EL (cell line): ENCODE data around the gene SCML1.
"Not testable (repeated sequence)": the region's sequence is repeated elsewhere in the genome, so short reads cannot be mapped to it uniquely, and the experiment has no call there.

ENCODE experiments used
- DNase-seq: peaks from one replicate; pipeline ENCODE4 v3.0.0-alpha.2; 2016

The SCML1 gene

DNA sequence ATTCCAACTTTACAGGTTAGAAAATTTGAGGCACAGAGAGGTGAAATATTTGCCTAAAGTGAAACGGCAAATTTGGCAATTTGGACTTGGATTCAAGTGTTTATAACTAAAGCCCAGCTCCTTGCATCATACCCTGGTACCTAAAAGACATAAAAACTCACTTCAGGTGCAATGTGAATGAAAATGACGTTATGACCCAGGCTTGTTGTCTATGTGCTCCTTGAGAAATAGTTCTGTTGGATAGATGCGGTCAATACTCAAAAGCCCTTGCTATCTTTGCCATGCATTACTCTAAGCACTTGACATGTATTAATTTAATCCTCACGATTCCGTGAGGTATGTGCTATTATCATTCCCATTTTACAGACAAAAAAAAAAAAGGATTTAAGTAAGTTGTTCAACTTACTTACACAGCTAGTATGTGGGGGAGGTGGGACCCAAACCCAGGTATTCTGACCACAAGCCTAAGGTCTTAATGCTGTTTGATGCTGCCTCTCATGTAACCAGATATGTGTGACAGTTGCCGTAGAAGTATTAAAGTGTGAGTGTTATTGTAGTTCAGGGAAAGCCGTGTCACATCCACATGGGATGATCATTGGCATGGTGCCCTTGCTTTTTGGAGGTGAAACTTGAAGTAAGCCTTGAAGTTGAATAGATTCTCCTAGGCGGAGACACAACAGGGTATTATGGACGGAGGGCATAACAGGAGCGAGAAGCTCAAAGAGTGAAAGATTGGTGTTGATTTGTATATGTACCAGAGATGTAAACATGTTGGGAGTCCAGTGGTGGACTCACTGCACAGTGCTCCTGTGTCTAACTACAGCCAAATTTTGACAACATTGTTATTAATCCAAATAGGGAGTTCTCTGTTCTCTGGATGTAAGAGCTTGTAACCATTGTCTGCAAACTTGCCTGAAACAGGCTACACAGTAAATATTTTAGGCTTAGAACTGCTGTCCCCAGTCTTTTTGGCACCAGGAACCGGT lies 3.1 kb downstream of the SCML1 start:
- no peak for DNase-seq

DNA sequence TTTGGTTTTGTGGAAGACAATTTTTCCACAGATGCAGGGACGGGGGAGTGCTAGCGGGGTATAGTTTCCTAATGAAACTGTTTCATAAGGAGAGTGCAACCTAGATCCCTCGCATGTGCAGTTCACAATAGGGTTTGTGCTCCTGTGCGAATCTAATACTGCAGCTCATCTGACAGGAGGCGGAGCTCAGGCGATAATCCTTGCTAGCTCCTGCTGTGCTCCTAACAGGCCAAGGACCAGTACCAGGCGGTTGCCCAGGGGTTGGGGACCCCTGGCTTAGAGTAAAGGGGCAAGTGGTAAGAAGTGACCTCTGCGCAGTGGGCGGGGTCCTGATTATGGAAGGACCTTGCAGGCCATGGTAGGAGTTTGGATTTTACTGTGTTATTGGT lies 3.8 kb downstream of the SCML1 start:
- DNase-seq, result no peak

DNA sequence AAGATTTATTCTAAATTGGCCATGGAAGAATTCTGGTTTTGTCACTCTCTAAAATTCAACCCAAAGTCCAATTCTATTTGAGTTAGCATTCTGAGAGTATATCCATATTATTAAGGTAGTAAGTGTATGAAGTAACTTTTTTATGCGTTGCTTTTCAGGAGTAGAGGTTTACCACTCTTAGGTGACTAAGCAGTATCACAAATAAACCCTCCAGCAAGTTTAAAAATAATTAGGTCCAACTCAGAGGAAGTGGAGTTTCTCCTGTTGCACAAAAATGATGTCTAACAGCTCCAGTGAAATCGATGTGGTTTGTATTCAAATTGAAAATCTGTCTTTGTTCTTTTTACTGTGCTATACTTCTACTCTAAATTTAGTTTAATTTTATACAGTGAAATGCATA lies 6.6 kb downstream of the SCML1 start:
- no peak for DNase-seq

DNA sequence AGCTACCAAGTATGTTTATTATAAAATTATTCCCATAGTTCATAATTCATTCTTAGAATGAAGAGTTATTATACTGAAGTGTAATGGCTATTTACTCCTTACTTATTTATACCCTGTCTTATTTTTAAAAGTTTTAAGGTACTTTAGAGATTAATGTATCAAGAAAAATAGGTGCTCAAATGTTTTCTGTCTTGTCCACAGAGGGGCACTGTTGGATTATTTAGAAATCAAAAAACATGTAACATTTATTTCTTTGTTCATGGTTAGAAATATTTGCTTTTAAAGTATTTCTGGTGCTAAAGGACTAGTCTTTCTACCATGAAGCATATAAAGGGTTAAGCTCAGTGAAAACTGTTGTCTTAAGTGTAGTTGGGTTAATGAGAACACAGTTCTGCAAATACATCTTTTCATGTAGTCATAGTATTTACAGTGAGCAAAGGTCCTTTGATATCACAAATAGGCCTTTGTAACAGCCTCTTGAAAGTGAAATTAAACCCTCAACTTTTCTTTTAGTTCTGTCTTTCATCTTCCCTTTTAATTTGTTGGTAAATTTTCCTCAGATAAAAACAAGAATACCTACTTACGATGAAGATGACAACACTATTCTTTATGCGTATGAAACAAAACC lies 7.7 kb downstream of the SCML1 start:
- no peak for DNase-seq

DNA sequence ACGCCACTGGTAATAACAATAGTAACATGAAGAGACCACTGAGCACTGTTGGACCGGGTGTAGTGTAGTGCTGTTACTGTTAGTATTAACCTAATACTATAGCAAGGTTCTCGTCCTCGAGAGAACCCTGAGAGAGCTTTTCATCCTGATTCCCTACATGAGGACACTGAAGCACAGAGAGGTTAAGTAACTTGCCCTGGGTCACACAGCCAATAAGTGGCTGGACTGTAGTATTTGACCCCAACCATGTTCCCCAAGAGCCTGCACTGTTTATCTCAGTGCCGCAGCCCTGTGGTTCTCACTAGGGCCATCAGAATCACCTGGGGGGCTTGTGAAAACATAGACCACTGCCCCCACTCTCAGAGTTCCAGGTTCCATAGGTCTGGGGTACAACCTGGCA lies 10.4 kb downstream of the SCML1 start:
- no peak for DNase-seq

DNA sequence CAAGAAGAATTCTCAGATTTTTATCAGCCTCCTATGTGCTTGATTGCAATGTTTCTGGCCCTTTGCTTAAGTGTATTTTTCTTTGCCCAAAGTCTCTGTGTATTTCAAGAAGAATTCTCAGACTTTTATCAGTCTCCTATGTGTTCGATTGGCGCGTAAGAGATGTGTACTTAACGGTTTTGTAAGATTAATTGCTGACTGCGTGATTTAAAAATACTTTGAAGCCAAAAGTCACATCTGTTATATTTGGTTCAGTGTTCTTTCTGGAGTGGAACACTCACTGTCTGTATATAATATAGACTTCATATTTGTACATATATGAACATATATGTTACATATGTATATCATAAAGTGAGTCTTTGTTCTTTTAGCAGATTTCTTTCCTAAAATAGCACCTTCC lies 11.4 kb downstream of the SCML1 start:
- DNase-seq, result no peak

DNA sequence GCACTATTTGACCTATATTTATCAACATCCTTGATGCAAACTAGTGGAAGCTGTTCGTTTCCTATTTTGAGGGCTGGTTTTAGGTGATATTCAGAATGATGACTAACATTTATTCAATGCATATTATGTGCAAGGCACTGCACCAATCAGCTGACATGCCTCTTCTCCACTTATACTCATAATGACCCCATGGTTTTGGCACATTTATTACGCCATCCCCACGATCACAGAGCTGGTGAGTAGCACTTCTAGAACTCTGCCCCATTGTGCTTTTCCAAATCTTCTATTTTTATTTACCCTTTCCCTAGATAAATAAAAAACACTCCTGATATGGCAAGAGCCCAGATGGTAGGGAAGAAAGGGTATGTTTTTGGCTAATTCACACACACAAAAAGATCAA lies 13.1 kb downstream of the SCML1 start:
- DNase-seq, result no peak

DNA sequence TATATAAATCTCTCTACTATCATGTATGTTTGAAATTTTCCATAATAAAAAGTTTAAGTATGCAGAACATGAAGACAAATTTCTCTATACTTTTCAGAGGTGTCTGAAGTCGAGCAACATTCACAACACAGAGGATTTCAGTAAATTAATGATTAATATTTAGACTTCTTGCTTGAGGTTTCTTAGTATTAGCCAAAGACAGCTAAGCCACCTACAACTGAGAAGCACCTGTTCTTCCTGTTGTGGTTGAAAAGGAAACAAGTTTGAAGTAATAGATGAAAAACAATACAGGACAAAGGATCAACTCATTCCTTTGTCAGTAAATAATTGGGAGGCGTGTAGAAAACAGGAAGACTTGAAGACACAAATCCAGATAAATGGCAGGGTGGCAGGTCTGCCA lies 21.1 kb downstream of the SCML1 start:
- no peak for DNase-seq

DNA sequence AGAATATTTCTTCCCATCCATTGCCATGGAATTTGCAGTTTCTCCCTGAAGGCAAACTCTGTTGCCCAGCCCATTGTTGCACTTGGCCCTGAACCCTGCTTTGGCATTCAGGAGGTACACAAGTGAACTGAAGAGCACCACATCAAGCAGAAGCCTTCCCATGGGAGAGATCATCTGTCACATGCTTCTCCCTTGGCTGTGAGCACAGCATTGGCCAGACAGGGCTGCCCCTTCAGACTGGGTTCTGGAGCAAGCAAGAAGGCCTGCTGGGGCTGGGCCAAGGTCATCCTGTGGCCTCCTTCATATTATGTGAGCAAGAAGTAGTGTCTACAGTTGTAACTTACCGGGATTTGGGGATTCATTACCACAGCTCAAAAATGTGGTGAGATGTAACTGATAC lies 22.7 kb downstream of the SCML1 start:
- no peak for DNase-seq

DNA sequence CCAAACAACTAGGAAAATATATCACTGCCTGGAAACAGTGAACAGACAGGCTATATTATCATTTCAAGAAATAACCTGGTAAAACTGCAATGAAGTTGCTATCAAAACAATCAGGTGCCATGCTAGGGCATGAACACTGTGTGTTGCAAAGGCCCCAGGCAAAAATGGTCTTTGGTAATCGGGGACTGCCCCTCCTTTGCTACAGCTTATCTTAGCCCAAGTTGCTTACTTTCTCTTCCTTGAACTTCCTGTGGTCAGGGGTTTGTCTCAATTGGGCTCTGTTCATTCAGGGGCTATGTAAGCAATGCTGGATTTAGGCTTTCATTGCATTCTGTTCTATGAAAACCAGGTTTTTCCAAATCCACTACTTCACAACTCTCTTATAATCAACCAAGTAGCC lies 30.4 kb downstream of the SCML1 start:
- DNase-seq, result no peak

DNA sequence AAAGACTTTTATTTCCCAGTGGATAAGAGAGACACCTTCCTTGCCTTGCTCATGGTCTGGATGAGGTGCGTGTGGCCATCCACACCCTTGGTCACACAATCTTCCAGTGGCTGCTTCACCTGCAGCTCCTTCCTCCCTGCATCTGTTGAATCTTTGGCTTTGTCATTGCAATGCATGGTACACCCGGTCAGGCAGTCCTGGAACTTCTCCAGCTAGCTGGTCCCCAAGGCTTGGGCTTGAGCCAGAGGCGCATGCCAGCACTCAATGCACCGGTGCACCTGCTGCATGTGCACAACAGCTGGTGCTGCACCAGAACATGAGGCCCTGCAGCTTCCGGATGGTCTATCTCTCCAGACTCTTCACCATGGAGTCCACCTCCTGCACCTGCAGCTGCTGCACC lies 31.7 kb downstream of the SCML1 start:
- DNase-seq, result no peak

DNA sequence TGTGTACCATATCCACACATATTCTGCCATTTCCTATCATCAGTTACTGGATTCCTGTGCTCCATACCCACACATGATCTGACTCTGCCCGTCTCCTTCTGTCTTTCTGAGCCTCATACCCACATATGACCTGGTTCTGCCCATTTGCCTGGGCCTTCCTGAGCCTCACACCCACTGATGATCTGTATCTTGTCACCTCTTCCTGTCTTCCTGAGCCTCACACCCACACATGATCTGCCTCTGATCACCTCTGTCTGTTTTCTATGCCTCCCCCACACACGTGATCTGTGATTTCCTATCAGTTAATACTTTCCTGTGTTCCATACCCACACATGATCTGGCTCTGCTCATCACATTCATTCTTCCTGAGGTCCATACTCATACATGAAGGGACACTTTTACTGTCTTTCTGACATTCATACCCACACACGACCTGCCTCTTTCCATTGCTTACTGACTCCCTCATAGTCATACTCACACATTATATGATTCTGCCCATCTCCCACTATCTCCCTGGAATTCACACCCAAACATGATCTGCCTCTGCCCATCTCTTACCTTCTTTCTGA lies 32.5 kb downstream of the SCML1 start:
- DNase-seq, result no peak

DNA sequence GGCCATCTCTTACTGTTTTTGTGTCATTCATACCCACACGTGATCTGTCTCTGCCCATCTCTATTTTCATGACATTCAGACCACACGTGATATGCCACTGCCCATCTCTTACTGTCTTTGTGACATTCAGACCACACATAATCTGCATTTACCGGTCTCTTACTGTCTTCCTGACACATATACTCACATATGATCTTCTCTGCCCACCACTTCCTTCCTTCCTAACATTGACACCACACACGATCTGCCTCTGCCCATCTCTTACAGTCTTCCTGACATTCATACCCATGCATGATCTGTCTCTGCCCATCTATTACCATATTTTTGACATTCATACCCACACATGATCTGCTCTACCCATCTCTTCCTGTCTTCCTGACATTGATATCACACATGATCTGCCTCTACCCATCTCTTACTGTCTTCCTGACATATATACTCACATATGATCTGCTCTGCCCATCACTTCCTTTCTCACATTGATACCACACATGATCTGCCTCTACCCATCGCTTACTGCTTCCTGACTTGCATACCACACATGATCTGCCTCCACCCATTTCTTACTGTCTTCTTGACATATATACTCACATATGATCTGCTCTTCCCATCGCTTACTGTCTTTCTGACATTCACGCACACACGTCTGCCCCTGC lies 36.1 kb downstream of the SCML1 start:
- no peak for DNase-seq

DNA sequence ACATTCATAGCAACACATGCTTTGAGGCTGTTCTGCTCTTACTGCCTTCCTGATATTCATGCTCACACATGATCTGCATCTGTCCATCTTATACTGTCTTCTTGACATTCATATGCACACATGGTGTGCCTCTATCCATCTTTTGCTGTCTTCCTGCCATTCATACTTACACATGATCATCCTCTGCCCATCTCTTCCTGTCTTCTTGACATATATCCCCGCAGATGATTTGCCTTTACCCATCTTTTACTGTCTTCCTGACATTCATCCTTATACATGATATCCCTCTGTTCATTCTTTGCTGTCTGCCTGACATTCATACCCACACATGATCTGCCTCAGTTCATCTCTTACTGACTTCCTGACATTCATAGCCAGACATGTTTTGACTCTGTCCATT lies 36.8 kb downstream of the SCML1 start:
- no peak for DNase-seq

DNA sequence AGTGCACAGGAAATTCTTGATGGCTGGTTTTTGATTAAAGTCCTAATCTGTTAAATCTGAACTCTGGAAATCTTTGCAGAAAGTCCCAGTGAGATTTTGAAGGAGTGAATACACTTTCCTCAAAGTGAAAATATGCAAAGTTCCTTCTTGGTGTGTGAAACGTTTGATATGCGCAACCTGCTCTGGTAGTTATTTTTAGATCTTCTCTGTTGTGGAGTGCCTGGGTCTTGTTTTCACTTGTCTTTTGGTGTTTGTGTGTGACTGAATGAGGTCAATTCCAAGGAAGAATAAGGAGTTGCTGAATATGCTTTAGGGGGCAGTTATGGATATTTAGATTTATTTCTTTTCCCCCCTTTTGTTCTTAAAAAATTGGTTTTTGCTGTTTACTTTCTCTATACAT lies 41.7 kb downstream of the SCML1 start:
- no peak for DNase-seq

DNA sequence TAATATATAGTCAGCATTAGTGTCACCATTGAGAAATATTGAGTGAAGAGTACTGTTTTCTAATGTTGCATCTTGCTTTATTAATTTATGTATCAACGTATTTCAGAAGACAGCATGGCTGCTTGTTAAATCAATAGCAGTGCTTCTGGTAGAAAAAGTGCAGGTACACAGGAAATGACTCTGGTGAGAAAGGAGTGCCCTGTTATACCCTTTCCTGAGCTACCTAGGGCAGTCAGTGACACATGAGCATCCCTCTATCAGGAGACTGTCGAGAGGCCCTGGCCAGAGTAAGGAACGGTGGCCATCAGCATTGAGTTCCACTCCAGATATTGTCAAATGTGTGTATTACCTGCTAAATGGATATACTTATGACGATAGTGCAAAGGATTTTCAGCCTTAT lies 42.1 kb downstream of the SCML1 start:
- DNase-seq, result no peak

DNA sequence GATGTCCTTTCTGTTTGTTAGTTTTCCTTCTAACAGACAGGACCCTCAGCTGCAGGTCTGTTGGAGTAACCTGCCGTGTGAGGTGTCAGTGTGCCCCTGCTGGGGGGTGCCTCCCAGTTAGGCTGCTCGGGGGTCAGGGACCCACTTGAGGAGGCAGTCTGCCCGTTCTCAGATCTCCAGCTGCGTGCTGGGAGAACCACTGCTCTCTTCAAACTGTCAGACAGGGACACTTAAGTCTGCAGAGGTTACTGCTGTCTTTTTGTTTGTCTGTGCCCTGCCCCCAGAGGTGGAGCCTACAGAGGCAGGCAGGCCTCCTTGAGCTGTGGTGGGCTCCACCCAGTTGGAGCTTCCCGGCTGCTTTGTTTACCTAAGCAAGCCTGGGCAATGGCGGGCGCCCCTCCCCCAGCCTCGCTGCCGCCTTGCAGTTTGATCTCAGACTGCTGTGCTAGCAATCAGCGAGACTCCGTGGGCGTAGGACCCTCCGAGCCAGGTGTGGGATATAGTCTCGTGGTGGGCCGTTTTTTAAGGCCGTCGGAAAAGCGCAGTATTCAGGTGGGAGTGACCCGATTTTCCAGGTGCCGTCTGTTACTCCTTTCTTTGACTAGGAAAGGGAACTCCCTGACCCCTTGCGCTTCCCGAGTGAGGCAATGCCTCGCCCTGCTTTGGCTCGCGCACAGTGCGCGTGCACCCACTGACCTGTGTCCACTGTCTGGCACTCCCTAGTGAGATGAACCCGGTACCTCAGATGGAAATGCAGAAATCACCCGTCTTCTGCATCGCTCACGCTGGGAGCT lies 49.5 kb downstream of the SCML1 start:
- DNase-seq, result not testable (repeated sequence)

DNA sequence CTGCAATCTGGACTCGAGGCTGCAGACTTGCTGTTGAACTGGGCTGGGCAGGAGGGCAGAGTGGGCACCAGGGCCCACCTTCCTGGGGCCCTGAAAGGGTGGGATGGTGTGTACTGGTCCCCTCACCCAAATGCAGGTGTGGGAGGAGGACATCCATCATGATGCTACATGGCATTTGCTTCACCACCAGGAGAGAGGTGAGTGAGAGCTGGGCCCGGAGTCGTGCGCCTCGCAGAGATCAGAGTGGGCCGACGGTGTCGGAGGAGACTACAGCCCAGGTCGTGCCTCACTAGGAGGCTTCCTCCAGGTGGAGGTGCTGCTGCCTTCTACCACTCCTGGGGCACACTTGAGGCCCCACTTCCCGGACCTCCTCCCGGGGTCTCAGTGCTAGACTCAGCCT lies 50.3 kb downstream of the SCML1 start:
- no peak for DNase-seq

DNA sequence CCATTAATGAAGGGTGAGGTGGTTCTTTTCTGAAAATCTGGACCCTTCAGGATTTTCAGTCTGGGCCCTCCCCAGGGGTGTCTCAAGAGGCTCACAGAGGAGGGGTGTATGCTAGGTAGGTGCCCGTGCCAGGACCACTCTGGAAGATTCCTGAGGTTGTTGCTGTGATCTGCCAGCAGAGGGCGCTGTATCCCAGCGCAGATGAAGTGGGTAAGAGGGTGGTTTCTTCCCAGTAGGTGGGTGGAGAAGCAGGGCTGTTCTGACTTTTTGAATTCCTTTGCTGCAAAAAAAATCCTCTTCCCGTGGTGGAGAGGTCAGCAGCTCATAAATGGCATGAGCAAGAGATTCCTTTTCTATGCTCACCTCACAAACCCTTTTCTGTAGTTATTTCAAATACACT lies 51.1 kb downstream of the SCML1 start:
- DNase-seq, result peak; percentile 24

DNA sequence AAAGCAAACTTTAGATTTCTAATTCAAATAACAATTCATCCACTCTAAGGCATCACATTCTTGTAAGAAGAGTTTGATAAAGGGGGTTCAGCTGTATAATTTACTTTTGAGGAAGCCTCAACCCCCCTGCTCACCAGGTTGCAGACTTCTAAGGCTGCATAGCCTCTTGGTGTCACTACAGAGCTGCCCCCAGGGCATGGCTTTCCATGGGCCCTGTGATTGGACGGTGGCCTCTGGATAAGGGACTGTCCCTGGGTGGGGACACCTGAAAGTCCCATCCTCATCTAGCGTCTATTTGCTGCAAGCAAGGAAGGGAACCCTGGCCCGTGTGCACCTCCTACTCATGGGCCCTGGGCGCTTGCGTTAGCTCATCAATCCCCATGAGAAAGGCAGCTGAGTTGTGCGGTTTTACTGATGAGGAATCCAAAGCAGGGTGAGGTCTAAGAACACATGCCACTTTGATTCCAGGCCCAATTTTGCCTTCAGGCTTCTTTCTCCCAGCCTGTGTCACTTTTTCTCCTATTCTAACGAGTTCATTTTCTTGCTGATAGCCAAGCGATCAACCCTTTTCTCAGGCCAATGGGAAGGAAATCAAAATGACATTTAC lies 51.8 kb downstream of the SCML1 start:
- no peak for DNase-seq

DNA sequence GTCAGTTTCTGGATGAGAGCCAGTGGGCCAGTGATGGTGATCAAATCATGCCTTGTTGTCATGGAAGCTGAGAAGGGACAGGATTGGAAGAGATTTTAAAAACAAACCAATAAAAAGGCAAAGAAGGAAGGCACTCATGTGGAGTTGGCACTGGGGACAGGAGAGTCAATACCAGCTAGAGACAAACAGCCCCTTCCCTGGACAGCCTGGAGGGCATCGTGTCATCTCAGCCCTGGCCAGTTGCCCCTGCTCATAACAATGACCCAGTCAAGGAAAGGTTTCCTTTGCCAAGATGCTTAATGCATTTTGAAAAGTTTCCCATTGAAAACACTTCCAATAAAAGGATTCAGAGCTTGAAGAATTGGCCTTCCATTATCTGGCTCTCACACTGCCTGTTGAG lies 55.5 kb downstream of the SCML1 start:
- DNase-seq, result no peak

DNA sequence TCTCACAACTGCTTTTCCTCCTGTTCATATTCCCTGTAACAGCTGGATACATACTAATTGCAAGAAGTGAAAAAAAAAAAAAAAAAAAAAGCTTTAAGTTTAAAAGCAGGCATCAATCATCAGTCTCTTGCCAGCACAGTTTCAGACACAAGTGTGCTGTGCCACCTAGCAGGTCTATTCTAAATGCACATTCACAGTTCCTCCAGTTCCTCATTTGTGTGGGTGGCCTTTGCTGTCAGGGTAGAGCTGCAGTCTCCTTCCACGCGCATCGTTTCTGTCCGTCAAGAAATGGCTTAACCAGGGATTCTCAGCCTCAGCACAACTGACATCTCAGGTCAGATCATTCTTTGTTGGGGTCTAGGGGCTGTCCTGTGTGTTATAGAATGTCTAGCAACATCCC lies 61.6 kb downstream of the SCML1 start:
- DNase-seq, result no peak
